NCI-H1048 (cell line): ENCODE measurements around the gene SCGB3A1.

ENCODE experiments used
- DNase-seq: peaks from one replicate; lab custom pipeline; 2025; lab: John Stamatoyannopoulos, UW

Gene SCGB3A1

GRCh38 chr5:180591311-180591887, at the start of gene SCGB3A1:
TSS of gene SCGB3A1 (minus strand) at chr5:180591499. CDS start at chr5:180591462, 37 bp downstream.
- DNase-seq, result no peak

GRCh38 chr5:180640611-180640860, 49.2 kb upstream of the SCGB3A1 start:
- DNase-seq, result no peak

- no peak for DNase-seq
Measured at GRCh38 chr5:180639741-180640610, 48.7 kb upstream of the SCGB3A1 start.

DNA sequence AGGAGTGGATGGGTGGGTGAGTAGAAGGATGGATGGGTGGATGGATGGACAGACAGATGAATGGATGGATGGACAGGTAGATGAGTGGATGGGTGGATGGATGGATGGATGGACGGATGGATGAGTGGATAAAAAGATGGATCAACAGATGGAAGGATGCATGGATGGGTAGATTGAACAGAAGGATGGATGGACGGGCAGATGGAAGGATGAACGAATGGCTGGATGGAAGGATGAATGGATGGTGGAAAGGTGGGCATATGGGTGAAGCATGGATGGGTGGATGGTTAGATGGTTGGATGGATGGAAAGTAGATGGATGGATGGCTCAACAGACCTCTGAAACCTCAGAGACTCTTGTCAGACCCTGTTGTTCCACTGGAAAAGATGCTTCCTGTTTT, 48.0 kb upstream of the SCGB3A1 start:
- no peak for DNase-seq

- no peak for DNase-seq
Measured at GRCh38 chr5:180637962-180638680, 46.8 kb upstream of the SCGB3A1 start.

DNA sequence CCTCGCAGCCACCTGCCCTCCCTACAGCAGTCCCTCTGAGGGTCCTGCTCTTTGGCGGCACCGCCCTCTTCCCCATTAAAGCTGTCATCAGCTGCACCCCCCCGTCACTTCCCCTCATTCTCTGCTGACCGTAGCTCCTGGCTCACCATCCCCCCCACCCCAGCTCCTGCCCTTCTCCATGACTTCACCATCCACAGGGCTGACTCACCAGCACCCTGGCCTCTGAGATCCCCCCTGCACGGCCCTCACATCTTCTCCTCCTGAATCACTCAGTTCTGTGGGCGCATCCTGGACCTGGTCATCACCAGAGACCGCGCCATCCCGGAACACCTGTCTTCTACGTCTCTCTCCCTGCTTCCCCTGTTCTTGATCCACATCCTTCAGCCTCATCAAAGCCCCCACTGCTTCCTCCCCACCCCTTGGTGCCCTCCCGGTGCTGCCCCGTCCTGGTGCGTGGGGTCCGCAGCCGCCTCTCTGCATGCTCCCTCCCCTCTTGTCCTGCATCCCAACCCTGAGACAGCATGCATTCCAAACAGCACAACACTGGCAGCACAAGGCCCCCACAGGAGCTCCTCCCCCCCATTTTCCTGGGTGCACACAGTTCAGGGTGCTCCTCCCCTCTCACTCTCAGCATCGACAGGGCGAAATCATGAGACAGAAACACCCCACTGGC, 45.2 kb upstream of the SCGB3A1 start:
- no peak for DNase-seq

DNA sequence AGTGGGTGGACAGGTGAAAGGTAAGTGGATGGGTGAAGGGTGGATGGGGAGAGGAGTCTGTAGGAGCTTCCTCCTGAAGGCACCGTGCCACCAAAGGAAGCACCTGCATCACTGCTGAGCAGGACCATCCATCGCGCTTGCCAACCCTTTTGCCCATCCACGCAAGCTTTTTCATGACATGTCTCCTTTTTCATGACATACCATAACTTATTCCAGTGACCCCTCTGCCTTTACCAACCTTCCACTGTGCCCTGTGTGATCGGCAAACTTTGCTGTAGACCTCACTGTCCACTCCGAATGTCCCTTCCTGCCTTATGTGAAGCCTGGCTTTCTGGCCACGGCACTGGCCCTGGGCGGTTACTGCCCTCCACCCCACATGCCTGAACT, 44.7 kb upstream of the SCGB3A1 start:
- no peak for DNase-seq

- DNase-seq, result no peak
Measured at GRCh38 chr5:180633283-180634177, 42.2 kb upstream of the SCGB3A1 start.

DNA sequence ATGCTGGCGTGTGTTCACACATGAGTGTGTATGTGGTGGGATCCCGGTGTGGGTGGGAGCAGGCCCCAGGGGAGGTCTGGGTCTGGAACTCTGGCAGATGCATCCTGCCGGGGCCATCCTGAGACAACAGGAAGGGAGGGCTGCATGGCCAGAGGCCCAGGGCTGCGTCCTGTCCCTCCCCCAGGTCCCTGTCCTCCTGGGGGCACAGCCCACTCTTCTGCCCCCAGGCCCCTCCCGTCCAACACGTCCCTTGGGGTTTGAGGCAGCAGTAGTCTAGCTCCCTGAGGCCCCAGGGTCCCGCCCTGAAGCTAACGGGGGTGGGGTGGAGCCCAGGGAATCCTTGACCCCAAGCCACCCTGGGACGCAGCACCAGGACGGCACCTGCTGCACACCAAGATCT, 41.5 kb upstream of the SCGB3A1 start:
- no peak for DNase-seq

- DNase-seq, result no peak
Measured at GRCh38 chr5:180631549-180632383, 40.5 kb upstream of the SCGB3A1 start.

- DNase-seq, result no peak
Measured at GRCh38 chr5:180630426-180630825, 39.1 kb upstream of the SCGB3A1 start.

GRCh38 chr5:180629831-180630382, 38.6 kb upstream of the SCGB3A1 start:
- no peak for DNase-seq

GRCh38 chr5:180628827-180629750, 37.8 kb upstream of the SCGB3A1 start:
- no peak for DNase-seq

GRCh38 chr5:180628211-180628610, 36.9 kb upstream of the SCGB3A1 start:
- DNase-seq, result no peak

GRCh38 chr5:180627386-180628120, 36.3 kb upstream of the SCGB3A1 start:
- no peak for DNase-seq

DNA sequence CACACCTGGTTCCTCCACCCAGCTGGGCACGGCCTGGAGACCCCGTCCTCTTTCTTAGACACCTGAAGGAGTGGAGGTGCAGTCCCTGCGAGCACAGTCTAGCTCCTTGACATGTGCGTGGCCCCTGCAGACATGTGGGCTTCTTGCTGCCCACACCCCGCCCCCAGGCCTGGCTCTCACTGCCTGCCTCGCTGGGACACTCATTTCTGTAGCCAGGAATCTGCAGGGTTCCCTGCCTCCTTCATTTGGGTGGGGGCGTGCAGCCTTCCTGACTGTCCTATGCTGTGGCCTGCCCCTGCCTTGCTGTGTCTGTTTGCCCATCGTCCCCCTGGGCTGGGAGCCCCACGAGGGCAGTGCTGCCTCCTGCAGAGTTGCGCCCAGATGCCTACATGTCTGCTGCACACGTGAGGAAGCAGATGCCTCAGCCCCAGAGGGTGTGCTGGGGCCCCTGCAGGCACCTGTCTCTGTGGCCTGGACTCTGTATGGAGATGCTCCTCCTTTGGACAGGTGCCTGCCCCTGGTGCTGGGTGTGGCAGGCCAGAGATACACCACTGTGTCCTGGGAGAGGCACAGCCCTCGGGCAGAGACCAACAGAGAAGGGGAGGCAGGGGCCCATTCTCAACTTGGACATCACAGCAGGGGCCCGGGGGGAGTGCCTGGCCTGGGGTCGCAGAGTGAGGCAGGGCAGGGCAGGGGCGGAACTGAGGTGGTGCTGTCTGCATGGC, 35.5 kb upstream of the SCGB3A1 start:
- DNase-seq, result no peak

DNA sequence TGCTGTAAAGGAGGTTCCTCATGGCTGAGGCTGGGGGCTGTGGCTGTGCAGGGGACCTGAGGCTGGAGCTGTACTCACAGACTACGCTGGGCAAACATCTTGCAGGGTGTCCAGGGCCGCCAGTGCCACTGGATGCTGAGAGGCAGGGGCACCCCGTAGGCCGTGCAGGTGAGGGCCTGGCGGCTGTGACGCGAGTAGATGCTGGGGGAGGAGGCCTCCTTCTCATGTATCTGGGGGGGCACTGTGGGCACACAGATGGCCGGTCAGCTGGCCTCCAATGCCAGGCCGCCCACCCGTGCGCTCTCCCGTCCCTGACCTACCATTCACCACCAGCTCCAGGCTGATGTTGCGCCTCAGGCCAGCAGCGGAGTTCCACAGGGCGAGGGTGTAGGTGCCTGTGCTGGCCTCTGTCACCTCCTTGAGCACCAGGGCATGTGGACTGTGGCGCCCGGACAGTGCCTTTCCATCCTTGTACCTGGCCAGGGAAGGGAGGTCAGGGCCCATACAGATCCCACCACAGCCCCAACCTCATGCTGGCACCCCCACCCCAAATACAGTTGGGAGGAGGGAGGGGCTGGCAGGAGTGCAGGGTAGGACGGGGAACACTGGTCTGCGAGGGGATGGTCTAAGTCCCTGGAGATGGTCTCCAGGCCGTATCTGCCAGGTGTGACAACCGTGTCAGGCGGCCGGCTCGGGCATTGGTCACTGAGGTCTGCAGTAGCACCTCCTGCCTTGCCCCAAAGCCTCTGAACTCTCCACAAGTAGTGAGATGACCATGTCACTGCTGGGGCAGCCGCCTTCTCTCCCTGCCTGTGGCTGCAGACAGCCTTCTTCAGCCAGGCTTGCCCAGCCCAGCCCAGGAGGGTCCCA, 34.7 kb upstream of the SCGB3A1 start:
- no peak for DNase-seq
